ENCODE results near the gene OSBPL8.

The OSBPL8 gene

GRCh38 chr12:76559400-76560085, at the start of gene OSBPL8:
Gene OSBPL8, minus strand, starts transcription at chr12:76559771. Its CDS starts 72,220 bp downstream, at chr12:76487551.
- DNase-seq = peak; percentile 72

- DNase-seq = no peak
These were observed 48.5 kb upstream of the OSBPL8 start for GRCh38 chr12:76608070-76608469.

- no peak for DNase-seq
These were observed 35.5 kb upstream of the OSBPL8 start for GRCh38 chr12:76595056-76595455.

GRCh38 chr12:76591476-76591875, 31.9 kb upstream of the OSBPL8 start:
- DNase-seq = no peak

GRCh38 chr12:76590131-76590530, 30.6 kb upstream of the OSBPL8 start:
- no peak for DNase-seq

GRCh38 chr12:76588881-76589565, 29.5 kb upstream of the OSBPL8 start:
- DNase-seq = no peak

GRCh38 chr12:76587428-76588178, 28.0 kb upstream of the OSBPL8 start:
- no peak for DNase-seq

- DNase-seq = no peak
These were observed 27.3 kb upstream of the OSBPL8 start for GRCh38 chr12:76586764-76587395.

- no peak for DNase-seq
These were observed 23.7 kb upstream of the OSBPL8 start for GRCh38 chr12:76583301-76583700.

GRCh38 chr12:76573840-76574373, 14.3 kb upstream of the OSBPL8 start:
- no peak for DNase-seq

GRCh38 chr12:76571256-76571655, 11.7 kb upstream of the OSBPL8 start:
- no peak for DNase-seq

- DNase-seq = no peak
These were observed 10.4 kb upstream of the OSBPL8 start for GRCh38 chr12:76569685-76570604.

GRCh38 chr12:76568888-76569551, 9.4 kb upstream of the OSBPL8 start:
- DNase-seq = no peak

- no peak for DNase-seq
These were observed 8.6 kb upstream of the OSBPL8 start for GRCh38 chr12:76568130-76568529.

- no peak for DNase-seq
These were observed 3.5 kb upstream of the OSBPL8 start for GRCh38 chr12:76563061-76563460.

GRCh38 chr12:76562130-76562529, 2.6 kb upstream of the OSBPL8 start:
- DNase-seq = no peak

- no peak for DNase-seq
These were observed 518 bp upstream of the OSBPL8 start for GRCh38 chr12:76560086-76560491.

- DNase-seq = no peak
These were observed 729 bp downstream of the OSBPL8 start for GRCh38 chr12:76558684-76559399.

GRCh38 chr12:76556368-76556767, 3.2 kb downstream of the OSBPL8 start:
- DNase-seq = no peak

- DNase-seq = no peak
These were observed 3.8 kb downstream of the OSBPL8 start for GRCh38 chr12:76555797-76556196.
